SK-N-SH treated with all-trans-retinoic acid at 6 μM for 48 hours (cell line): ENCODE data around the gene SH3TC1.
A peak's percentile ranks its signal among the peaks of the same experiment; 100 is the strongest.

ENCODE experiments used
- ATAC-seq: fragments of 200-7000 bp; cut with Tn5 transposase; 3 replicates; pipeline ENCODE4 v1.9.1; 2020; ENCODE audit warnings: mild to moderate bottlenecking, moderate library complexity
- ARNTL ChIP-seq: fragments of 450-650 bp; formaldehyde crosslinking; IDR thresholded peaks from 2 replicates; pipeline ENCODE4 v1.5.0; 2020; ENCODE audit warnings: low read depth, mild to moderate bottlenecking, moderate library complexity, borderline replicate concordance
- BACH2 ChIP-seq: fragments of 250-450 bp; sonication (Bioruptor Pico); IDR thresholded peaks from 2 replicates; pipeline ENCODE4 v1.9.0; 2021; ENCODE audit warnings: mild to moderate bottlenecking, borderline replicate concordance
- CREB5 ChIP-seq: fragments of 250-450 bp; sonication (Bioruptor Pico); IDR thresholded peaks from 2 replicates; pipeline ENCODE4 v1.5.1; 2020; ENCODE audit warnings: low read depth, mild to moderate bottlenecking, moderate library complexity
- CSDC2 ChIP-seq: fragments of 250-450 bp; sonication (Bioruptor Pico); IDR thresholded peaks from 2 replicates; pipeline ENCODE4 v1.5.0; 2020; ENCODE audit warnings: mild to moderate bottlenecking, moderate library complexity
- ESRRG ChIP-seq: fragments of 250-450 bp; sonication (Bioruptor Pico); IDR thresholded peaks from 2 replicates; pipeline ENCODE4 v1.6.1; 2021; ENCODE audit warnings: mild to moderate bottlenecking
- GLIS3 ChIP-seq: fragments of 250-450 bp; sonication (Bioruptor Pico); IDR thresholded peaks from 2 replicates; pipeline ENCODE4 v1.5.0; 2020; ENCODE audit warnings: mild to moderate bottlenecking, moderate library complexity
- ISL1 ChIP-seq: fragments of 250-450 bp; sonication (Bioruptor Pico); IDR thresholded peaks from 2 replicates; pipeline ENCODE4 v2.1.2; 2022; ENCODE audit warnings: mild to moderate bottlenecking, moderate library complexity
- OSR1 ChIP-seq: fragments of 250-450 bp; sonication (Bioruptor Pico); IDR thresholded peaks from 2 replicates; pipeline ENCODE4 v1.8.0; 2022; ENCODE audit warnings: moderate library complexity, mild to moderate bottlenecking, inconsistent platforms
- POU6F1 ChIP-seq: fragments of 250-450 bp; sonication (Bioruptor Pico); IDR thresholded peaks from 2 replicates; pipeline ENCODE4 v1.8.0; 2021; ENCODE audit warnings: low read depth, mild to moderate bottlenecking, moderate library complexity, borderline replicate concordance
- PPARA ChIP-seq: fragments of 250-450 bp; sonication (Bioruptor Pico); IDR thresholded peaks from 2 replicates; pipeline ENCODE4 v1.5.0; 2020; ENCODE audit warnings: mild to moderate bottlenecking, borderline replicate concordance
- RARB ChIP-seq: fragments of 250-450 bp; sonication (Bioruptor Pico); IDR thresholded peaks from 2 replicates; pipeline ENCODE4 v1.8.0; 2021; ENCODE audit warnings: mild to moderate bottlenecking, moderate library complexity
- SNAI2 ChIP-seq: fragments of 250-450 bp; sonication (Bioruptor Pico); IDR thresholded peaks from 2 replicates; pipeline ENCODE4 v1.5.0; 2020; ENCODE audit warnings: mild to moderate bottlenecking, moderate library complexity
- TCF4 ChIP-seq: fragments of 250-450 bp; sonication (Bioruptor Pico); IDR thresholded peaks from 2 replicates; pipeline ENCODE4 v1.8.0; 2021; ENCODE audit warnings: mild to moderate bottlenecking, moderate library complexity, borderline replicate concordance
- TOX ChIP-seq: fragments of 250-450 bp; sonication (Bioruptor Pico); IDR thresholded peaks from 2 replicates; pipeline ENCODE4 v1.8.0; 2021; ENCODE audit warnings: mild to moderate bottlenecking, moderate library complexity, borderline replicate concordance
- TSHZ2 ChIP-seq: fragments of 250-450 bp; sonication (Bioruptor Pico); IDR thresholded peaks from 2 replicates; pipeline ENCODE4 v1.5.0; 2020; ENCODE audit warnings: mild to moderate bottlenecking, moderate library complexity
- ZC3H10 ChIP-seq: fragments of 250-450 bp; sonication (Bioruptor Pico); IDR thresholded peaks from 2 replicates; pipeline ENCODE4 v1.5.1; 2021; ENCODE audit warnings: mild to moderate bottlenecking, moderate library complexity
- ZFP3 ChIP-seq: fragments of 250-450 bp; sonication (Bioruptor Pico); IDR thresholded peaks from 2 replicates; pipeline ENCODE4 v1.5.0; 2020; ENCODE audit warnings: mild to moderate bottlenecking, moderate library complexity
- ZFP30 ChIP-seq: fragments of 450-650 bp; formaldehyde crosslinking; IDR thresholded peaks from 2 replicates; pipeline ENCODE4 v1.5.0; 2022; ENCODE audit warnings: mild to moderate bottlenecking, moderate library complexity
- ZNF8 ChIP-seq: fragments of 450-650 bp; formaldehyde crosslinking; IDR thresholded peaks from 2 replicates; pipeline ENCODE4 v1.5.0; 2020; ENCODE audit warnings: mild to moderate bottlenecking, moderate library complexity

SH3TC1 gene

GRCh38 chr4:8198906-8199593 lies at the start of gene SH3TC1:
Gene SH3TC1 (plus strand): TSS chr4:8199290. CDS start chr4:8205195, 5,905 bp downstream.
- peak; percentile 99 for ATAC-seq
- TF ChIP-seq ISL1 (CRISPR knock-in tag) (no peak), TSHZ2 (CRISPR knock-in tag) (0 out of 2 replicates have a peak, but pooled peaks have one; percentile 51), TCF4 (CRISPR knock-in tag) (peak; percentile 73; the same call in 1 of the 2 replicates)

GRCh38 chr4:8149664-8150063 lies 49.4 kb upstream of the SH3TC1 start:
- no peak for ATAC-seq

More at GRCh38 chr4:8149664-8150063, 49.4 kb upstream of the SH3TC1 start:
- TF ChIP-seq ZFP3, result no peak
- no peak for TF ChIP-seq OSR1 (CRISPR knock-in tag)
- TF ChIP-seq ZFP30 (CRISPR knock-in tag), result no peak
- no peak for TF ChIP-seq CREB5 (CRISPR knock-in tag)
- TF ChIP-seq PPARA (CRISPR knock-in tag), result no peak
- no peak for TF ChIP-seq RARB (CRISPR knock-in tag)
- no peak for TF ChIP-seq ZNF8 (CRISPR knock-in tag)
- no peak for TF ChIP-seq BACH2 (CRISPR knock-in tag)
- no peak for TF ChIP-seq SNAI2 (CRISPR knock-in tag)
- TF ChIP-seq GLIS3 (CRISPR knock-in tag), result no peak
- TF ChIP-seq CSDC2 (CRISPR knock-in tag), result no peak
- no peak for TF ChIP-seq POU6F1
- no peak for TF ChIP-seq ARNTL (CRISPR knock-in tag)
- no peak for TF ChIP-seq TSHZ2 (CRISPR knock-in tag)
- TF ChIP-seq ESRRG (CRISPR knock-in tag), result no peak
- TF ChIP-seq ISL1 (CRISPR knock-in tag), result no peak
- no peak for TF ChIP-seq TOX (CRISPR knock-in tag)
- no peak for TF ChIP-seq ZC3H10 (CRISPR knock-in tag)
